PFSK-1 (cell line): ENCODE results near the gene WRAP73.

Experiments used
- FOXP2 ChIP-seq: optimal IDR thresholded peaks from 2 replicates; pipeline ENCODE3; 2011; ENCODE audit warnings: borderline replicate concordance, control low read depth, inconsistent platforms; ENCODE audit not compliant: insufficient read depth; ENCODE audit errors: extremely low read length, extremely low read depth
- POLR2AphosphoS5 ChIP-seq: IDR thresholded peaks from 2 replicates; pipeline ENCODE4 v1.6.1; 2012; ENCODE audit warnings: low read depth, mild to moderate bottlenecking, control low read depth, low read length, moderate library complexity
- SIN3A ChIP-seq: IDR thresholded peaks from 2 replicates; pipeline ENCODE4 v1.6.1; 2012; ENCODE audit warnings: mild to moderate bottlenecking, low read length, moderate library complexity, borderline replicate concordance; ENCODE audit not compliant: insufficient read depth
- TAF1 ChIP-seq: IDR thresholded peaks from 2 replicates; pipeline ENCODE4 v1.6.1; 2012; ENCODE audit warnings: low read length, control low read depth, borderline replicate concordance; ENCODE audit not compliant: insufficient read depth
- TF ChIP-seq, protein P1 (sequence below), 2 experiments: IDR thresholded peaks; 2 replicates each; pipeline versions ENCODE4 v1.6.1 to v1.8.0; 2011 to 2012; ENCODE audit warnings: low read depth in 2 of 2, low read length in 2 of 2, control low read depth in 1 of 2, inconsistent platforms in 1 of 2, mild to moderate bottlenecking in 1 of 2, moderate library complexity in 1 of 2; ENCODE audit not compliant: insufficient read depth in 1 of 2

Gene WRAP73

DNA sequence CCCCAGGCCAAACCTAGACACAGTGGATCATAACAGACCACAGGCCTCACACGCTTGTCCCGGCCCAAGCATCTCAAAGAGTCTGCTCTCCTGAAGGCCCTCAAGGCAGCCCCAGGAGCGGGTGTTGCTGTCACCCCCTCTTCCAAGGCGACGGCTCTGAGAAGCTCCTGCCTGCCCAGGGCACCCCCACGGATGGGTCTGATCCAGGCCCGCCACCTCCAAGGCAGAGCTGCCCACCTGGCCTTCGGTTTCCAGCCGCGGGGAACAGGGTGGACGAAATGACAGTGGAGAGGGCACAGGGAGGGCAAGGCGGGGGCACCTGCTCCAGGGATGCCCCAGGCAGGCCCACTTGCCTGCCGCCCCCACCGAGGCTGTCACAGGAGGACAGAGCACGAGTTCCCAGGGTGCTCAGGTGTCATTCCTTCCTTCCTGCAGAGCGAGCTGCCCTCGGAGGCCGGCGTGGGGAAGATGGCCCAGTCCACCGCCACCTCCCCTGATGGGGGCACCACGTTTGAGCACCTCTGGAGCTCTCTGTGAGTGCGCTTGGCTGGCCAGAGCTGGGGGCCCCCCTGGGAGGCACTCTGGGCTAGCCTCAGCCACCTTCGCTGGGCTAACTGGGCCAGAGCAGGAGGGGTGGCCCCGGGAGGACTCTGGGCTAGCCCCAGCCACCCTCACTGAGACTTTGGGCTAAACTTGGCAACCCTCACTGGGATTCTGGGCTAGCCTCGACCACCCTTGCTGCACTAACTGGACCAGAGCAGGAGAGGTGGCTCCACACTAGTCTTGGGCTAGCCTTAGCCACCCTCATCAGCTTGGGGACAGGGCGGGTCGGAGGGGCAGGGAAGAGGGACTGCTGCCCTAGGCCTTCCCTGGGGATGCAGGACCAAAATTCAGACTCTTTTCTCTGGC lies 32.2 kb upstream of the WRAP73 start:
- TF ChIP-seq, protein P1, sequence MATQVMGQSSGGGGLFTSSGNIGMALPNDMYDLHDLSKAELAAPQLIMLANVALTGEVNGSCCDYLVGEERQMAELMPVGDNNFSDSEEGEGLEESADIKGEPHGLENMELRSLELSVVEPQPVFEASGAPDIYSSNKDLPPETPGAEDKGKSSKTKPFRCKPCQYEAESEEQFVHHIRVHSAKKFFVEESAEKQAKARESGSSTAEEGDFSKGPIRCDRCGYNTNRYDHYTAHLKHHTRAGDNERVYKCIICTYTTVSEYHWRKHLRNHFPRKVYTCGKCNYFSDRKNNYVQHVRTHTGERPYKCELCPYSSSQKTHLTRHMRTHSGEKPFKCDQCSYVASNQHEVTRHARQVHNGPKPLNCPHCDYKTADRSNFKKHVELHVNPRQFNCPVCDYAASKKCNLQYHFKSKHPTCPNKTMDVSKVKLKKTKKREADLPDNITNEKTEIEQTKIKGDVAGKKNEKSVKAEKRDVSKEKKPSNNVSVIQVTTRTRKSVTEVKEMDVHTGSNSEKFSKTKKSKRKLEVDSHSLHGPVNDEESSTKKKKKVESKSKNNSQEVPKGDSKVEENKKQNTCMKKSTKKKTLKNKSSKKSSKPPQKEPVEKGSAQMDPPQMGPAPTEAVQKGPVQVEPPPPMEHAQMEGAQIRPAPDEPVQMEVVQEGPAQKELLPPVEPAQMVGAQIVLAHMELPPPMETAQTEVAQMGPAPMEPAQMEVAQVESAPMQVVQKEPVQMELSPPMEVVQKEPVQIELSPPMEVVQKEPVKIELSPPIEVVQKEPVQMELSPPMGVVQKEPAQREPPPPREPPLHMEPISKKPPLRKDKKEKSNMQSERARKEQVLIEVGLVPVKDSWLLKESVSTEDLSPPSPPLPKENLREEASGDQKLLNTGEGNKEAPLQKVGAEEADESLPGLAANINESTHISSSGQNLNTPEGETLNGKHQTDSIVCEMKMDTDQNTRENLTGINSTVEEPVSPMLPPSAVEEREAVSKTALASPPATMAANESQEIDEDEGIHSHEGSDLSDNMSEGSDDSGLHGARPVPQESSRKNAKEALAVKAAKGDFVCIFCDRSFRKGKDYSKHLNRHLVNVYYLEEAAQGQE (IDR thresholded peaks at IDR 0.05; ENCODE audit: insufficient read depth in 1 of 2, low read depth in 2 of 2, low read length in 2 of 2), result no peak
- TF ChIP-seq POLR2AphosphoS5 (no peak), FOXP2 (no peak), SIN3A (no peak), TAF1 (no peak)

DNA sequence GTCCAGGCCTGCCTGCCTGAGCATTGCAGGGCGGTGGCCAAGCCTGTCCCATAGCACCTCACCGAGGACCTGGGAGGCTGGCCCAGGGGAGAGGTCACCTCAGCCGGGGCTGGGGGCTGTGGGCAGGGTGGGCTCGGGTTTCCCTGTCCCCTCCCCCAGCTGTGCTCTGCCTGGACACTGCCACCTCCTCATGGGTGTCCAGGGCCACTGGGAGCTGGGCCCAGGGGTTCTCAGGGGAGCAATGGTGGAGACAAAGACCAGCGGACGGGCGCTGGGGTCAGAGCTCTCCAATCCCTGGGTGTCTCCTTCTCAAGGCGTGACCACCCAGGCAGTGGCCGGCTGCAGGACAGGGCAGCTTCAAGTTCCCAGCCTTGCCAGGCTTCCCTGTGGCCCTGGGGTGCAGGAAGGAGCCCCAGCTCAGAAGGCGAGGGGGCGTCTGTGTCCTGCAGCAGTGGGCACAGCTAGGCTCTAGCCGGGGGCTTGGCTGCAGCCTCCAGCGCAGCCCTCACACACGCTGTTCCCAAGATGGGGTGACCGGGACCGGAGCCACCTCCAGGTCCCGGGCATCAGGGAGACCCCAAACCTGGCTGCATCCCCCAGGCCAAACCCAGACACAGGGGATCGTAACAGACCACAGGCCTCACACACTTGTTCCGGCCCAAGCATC lies 31.5 kb upstream of the WRAP73 start:
- TF ChIP-seq SIN3A, result no peak

DNA sequence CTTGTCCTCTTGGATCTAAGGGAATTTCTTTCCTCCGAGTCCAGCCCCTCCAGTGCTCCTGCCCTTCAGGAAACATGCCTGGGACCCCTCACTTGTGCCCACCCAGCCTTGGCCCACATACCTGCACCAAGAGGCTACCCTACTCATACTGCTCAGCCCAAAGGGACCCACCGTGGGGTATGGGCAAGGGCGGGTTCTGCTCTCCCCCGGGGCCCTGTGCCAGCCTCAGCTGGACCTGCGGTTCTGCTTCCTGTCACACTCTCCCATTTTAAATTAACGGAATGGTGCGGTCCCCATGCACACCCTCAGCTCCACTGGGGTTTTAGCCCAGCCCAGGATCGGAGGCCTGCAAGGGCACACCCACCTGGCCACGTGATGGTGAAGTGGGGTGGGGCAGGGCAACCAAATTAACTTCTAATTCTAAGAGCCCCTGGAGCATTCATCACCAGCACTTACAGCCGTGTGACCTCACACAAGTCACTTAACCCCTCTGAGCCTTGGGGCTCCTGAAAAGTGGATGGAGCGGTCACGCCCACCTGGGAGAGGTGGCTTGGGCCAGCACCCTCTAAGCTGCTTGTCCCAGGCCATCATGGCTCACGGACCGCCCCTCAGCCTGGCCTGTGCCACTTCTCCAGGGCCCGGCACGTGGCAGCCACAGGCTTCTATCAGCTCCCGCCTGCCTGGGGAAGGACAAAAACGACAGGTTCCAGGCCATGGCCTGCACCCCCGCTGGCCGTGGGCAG lies 30.8 kb upstream of the WRAP73 start:
- TF ChIP-seq, protein P1 (IDR thresholded peaks at IDR 0.05; ENCODE audit: insufficient read depth in 1 of 2, low read depth in 2 of 2, low read length in 2 of 2), result no peak
- no peak for TF ChIP-seq SIN3A
- no peak for TF ChIP-seq FOXP2
- no peak for TF ChIP-seq POLR2AphosphoS5
- TF ChIP-seq TAF1, result no peak

DNA sequence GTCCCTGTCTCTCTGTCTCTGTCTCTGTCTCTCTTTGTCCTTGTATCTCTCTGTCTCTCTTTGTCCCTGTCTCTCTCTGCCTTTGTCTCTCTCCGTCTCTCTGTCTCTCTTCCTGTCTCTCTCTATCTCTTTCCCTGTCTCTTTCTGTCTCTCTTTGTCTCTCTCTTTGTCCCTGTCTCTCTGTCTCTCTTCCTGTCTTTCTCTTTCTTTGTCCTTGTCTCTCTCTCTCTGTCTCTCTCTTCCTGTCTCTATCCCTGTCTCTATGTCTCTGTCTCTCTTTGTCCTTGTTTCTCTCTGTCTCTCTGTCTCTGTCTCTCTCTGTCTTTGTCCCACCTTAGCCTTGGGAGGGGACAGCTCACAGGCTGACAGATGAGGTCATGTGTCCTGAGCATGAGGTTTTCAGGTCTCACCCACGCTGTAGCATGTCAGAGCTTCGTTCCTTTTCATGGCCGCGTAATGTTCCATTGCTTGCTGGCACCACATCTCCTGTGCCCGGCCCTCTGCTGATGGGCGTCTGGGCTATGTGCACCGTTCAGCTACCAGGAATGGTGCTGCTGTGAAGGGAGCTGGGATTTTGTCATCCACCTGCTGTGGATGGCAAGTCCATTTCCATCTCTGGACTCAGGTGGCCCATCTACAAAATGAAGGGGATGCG lies 30.0 kb upstream of the WRAP73 start:
- TF ChIP-seq, protein P1 (IDR thresholded peaks at IDR 0.05; ENCODE audit: insufficient read depth in 1 of 2, low read depth in 2 of 2, low read length in 2 of 2), result no peak
- no peak for TF ChIP-seq TAF1
- TF ChIP-seq SIN3A, result no peak
- no peak for TF ChIP-seq FOXP2
- TF ChIP-seq POLR2AphosphoS5, result no peak

DNA sequence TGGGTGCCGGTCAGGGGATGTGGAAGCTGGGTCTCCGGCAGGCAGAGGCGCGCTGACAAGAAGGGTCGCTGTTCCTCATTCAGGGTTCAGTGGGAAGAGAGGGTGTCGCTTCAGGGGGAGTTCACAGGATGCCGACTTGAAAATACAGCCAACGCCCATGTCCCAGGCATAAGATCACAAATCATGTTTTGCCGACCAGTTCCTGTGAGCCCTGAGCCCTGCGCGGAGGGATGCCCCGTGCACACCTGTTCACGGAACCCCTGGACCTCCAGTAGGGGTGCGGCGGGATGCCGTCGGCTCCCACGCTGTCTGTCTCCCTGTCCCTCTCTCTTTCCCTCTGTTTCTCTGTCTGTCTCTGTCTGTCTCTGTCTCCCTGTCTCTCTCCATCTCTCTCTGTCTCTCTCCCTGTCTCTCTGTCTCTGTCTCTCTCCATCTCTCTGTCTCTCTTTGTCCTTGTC lies 29.2 kb upstream of the WRAP73 start:
- TF ChIP-seq, protein P1 (IDR thresholded peaks at IDR 0.05; ENCODE audit: insufficient read depth in 1 of 2, low read depth in 2 of 2, low read length in 2 of 2), result no peak
- TF ChIP-seq FOXP2, result no peak
- no peak for TF ChIP-seq POLR2AphosphoS5
- TF ChIP-seq SIN3A, result no peak
